ENCODE measurements around the gene ATF3.

The ATF3 gene

GRCh38 chr1:212611000-212611948 is 2.7 kb downstream of the ATF3 start:
- TF ChIP-seq POLR2AphosphoS5 (IDR thresholded peaks at IDR 0.05; ENCODE audit: low read depth, low read length) (no peak), TAF1 (IDR thresholded peaks at IDR 0.05; ENCODE audit: borderline replicate concordance, low read depth, low read length) (no peak)
- DNase-seq (ENCODE audit: insufficient read length): no peak
- FAIRE-seq: peak; percentile 84

- no peak for DNase-seq (ENCODE audit: insufficient read length)
- TF ChIP-seq TAF1 (IDR thresholded peaks at IDR 0.05; ENCODE audit: borderline replicate concordance, low read depth, low read length): no peak
- no peak for TF ChIP-seq POLR2A (IDR thresholded peaks at IDR 0.05; ENCODE audit: low read depth, low read length)
- TF ChIP-seq POLR2AphosphoS5 (IDR thresholded peaks at IDR 0.05; ENCODE audit: low read depth, low read length): no peak
- FAIRE-seq: no peak
Measured at GRCh38 chr1:212612041-212612961, 3.7 kb downstream of the ATF3 start.

GRCh38 chr1:212613440-212614335 is 5.1 kb downstream of the ATF3 start:
- TF ChIP-seq POLR2A (IDR thresholded peaks at IDR 0.05; ENCODE audit: low read depth, low read length) (no peak), POLR2AphosphoS5 (IDR thresholded peaks at IDR 0.05; ENCODE audit: low read depth, low read length) (no peak), TAF1 (IDR thresholded peaks at IDR 0.05; ENCODE audit: borderline replicate concordance, low read depth, low read length) (no peak)
- no peak for FAIRE-seq
- DNase-seq (ENCODE audit: insufficient read length): no peak

GRCh38 chr1:212614453-212615200 is 6.1 kb downstream of the ATF3 start:
- DNase-seq (ENCODE audit: insufficient read length) (no peak), FAIRE-seq (no peak)
- no peak for TF ChIP-seq POLR2A (IDR thresholded peaks at IDR 0.05; ENCODE audit: low read depth, low read length)
- TF ChIP-seq TAF1 (IDR thresholded peaks at IDR 0.05; ENCODE audit: borderline replicate concordance, low read depth, low read length): no peak

- FAIRE-seq (no peak), DNase-seq (ENCODE audit: insufficient read length) (no peak)
- TF ChIP-seq POLR2AphosphoS5 (IDR thresholded peaks at IDR 0.05; ENCODE audit: low read depth, low read length) (no peak), POLR2A (IDR thresholded peaks at IDR 0.05; ENCODE audit: low read depth, low read length) (no peak), TAF1 (IDR thresholded peaks at IDR 0.05; ENCODE audit: borderline replicate concordance, low read depth, low read length) (no peak)
Measured at GRCh38 chr1:212615201-212615470, 6.6 kb downstream of the ATF3 start.

- no peak for FAIRE-seq
- DNase-seq (ENCODE audit: insufficient read length): no peak
- no peak for TF ChIP-seq POLR2AphosphoS5 (IDR thresholded peaks at IDR 0.05; ENCODE audit: low read depth, low read length)
Measured at GRCh38 chr1:212618466-212619210, 10.1 kb downstream of the ATF3 start.

- no peak for FAIRE-seq
- no peak for DNase-seq (ENCODE audit: insufficient read length)
- TF ChIP-seq TAF1 (IDR thresholded peaks at IDR 0.05; ENCODE audit: borderline replicate concordance, low read depth, low read length) (no peak), POLR2AphosphoS5 (IDR thresholded peaks at IDR 0.05; ENCODE audit: low read depth, low read length) (no peak), POLR2A (IDR thresholded peaks at IDR 0.05; ENCODE audit: low read depth, low read length) (no peak)
Measured at GRCh38 chr1:212620293-212620692, 11.7 kb downstream of the ATF3 start.

GRCh38 chr1:212621043-212621948 is 12.7 kb downstream of the ATF3 start:
- no peak for FAIRE-seq
- no peak for DNase-seq (ENCODE audit: insufficient read length)
- TF ChIP-seq TAF1 (IDR thresholded peaks at IDR 0.05; ENCODE audit: borderline replicate concordance, low read depth, low read length) (no peak), POLR2A (IDR thresholded peaks at IDR 0.05; ENCODE audit: low read depth, low read length) (no peak), POLR2AphosphoS5 (IDR thresholded peaks at IDR 0.05; ENCODE audit: low read depth, low read length) (peak; percentile 54; the same call in 1 of the 2 replicates)

- FAIRE-seq (no peak), DNase-seq (ENCODE audit: insufficient read length) (no peak)
- no peak for TF ChIP-seq POLR2AphosphoS5 (IDR thresholded peaks at IDR 0.05; ENCODE audit: low read depth, low read length)
- TF ChIP-seq TAF1 (IDR thresholded peaks at IDR 0.05; ENCODE audit: borderline replicate concordance, low read depth, low read length): no peak
- no peak for TF ChIP-seq POLR2A (IDR thresholded peaks at IDR 0.05; ENCODE audit: low read depth, low read length)
Measured at GRCh38 chr1:212621949-212622305, 13.4 kb downstream of the ATF3 start.
